K562 (cell line): ENCODE data around the gene INPPL1. TPM values are rescaled to one million over a fixed set of nuclear protein-coding genes. Genes with fewer than 3 reads are reported as not detected.

Source experiments
- ATAC-seq: fragments of 200-7000 bp; cut with Tn5 transposase; 3 replicates; pipeline ENCODE4 v1.9.1; 2020; ENCODE audit warnings: moderate library complexity
- BruUV-seq: library from RNA; stranded (reverse); fragments of 400-500 nt; replicated peaks from 2 replicates; lab custom pipeline; 2021; lab: Mats Ljungman, UMichigan
- CTCF ChIA-PET: fragments of 300-600 bp; formaldehyde crosslinking; extraction: SDS; loops from one replicate; lab custom pipeline; 2021; ENCODE audit warnings: low intra/inter-chr PET ratio; lab: Yijun Ruan, JAX
- POLR2A ChIA-PET: fragments of 300-600, 350-650 bp; sonication (Branson Sonifier 250); formaldehyde crosslinking; extraction: SDS; loops from one replicate; lab custom pipeline; 2021; ENCODE audit warnings: antibody characterized with exemption, inconsistent platforms; lab: Yijun Ruan, JAX
- DNase-seq, 4 experiments: peaks; one replicate each; pipeline versions ENCODE4 v3.0.0 to v3.0.0-alpha.2; 2011 to 2018; ENCODE audit warnings: low spot score in 3 of 4, mixed read lengths in 3 of 4; ENCODE audit errors: extremely low read depth in 1 of 4
- FAIRE-seq: peaks from 2 replicates; lab custom pipeline; 2011; peaks lifted over from hg19 to GRCh38; lab: Jason Lieb, UNC
- H2AFZ ChIP-seq: 2 replicates; pipeline ENCODE4 v1.6.0; 2011; ENCODE audit warnings: low read depth, low read length, control low read depth, inconsistent platforms
- H3K27ac ChIP-seq: fragments of 200-600 bp; 3 replicates; pipeline ENCODE4 v1.8.0; 2011; ENCODE audit warnings: low read depth, mild to moderate bottlenecking, control low read depth, inconsistent platforms, low read length, moderate library complexity, mixed read lengths; ENCODE audit errors: extremely low read depth
- H3K27me3 ChIP-seq, 2 experiments: fragments of 300-600 bp in 1 of 2; 2 replicates in 1 of 2; 3 replicates in 1 of 2; pipeline versions ENCODE4 v1.6.0 to v1.8.0; 2011; ENCODE audit warnings: inconsistent platforms in 2 of 2, low read length in 2 of 2, mild to moderate bottlenecking in 1 of 2, mixed read lengths in 1 of 2, moderate library complexity in 1 of 2; ENCODE audit not compliant: control insufficient read depth in 2 of 2, insufficient read depth in 2 of 2
- H3K36me3 ChIP-seq: fragments of 300-600 bp; 3 replicates; pipeline ENCODE4 v1.8.0; 2011; ENCODE audit warnings: mild to moderate bottlenecking, low read length, inconsistent platforms; ENCODE audit not compliant: control insufficient read depth, insufficient read depth
- H3K4me1 ChIP-seq, 2 experiments: fragments of 200-600 bp in 1 of 2; replicated peaks in 1 of 2; 2 replicates in 1 of 2; 3 replicates in 1 of 2; pipeline versions ENCODE4 v1.5.1 to v1.8.0; 2011; ENCODE audit warnings: inconsistent platforms in 2 of 2, low read length in 2 of 2, mild to moderate bottlenecking in 1 of 2, mixed read lengths in 1 of 2, moderate library complexity in 1 of 2; ENCODE audit not compliant: control insufficient read depth in 2 of 2, insufficient read depth in 2 of 2
- H3K4me2 ChIP-seq: 2 replicates; pipeline ENCODE4 v1.6.1; 2011; ENCODE audit warnings: low read length, control low read depth, inconsistent platforms, mixed read lengths; ENCODE audit not compliant: insufficient read depth
- H3K4me3 ChIP-seq: fragments of 200-600 bp; sonication (generic), shearing (Covaris generic); 2 replicates; pipeline ENCODE4 v1.5.1; 2016; ENCODE audit warnings: control low read depth, inconsistent platforms
- H3K79me2 ChIP-seq: fragments of 200-600 bp; 3 replicates; pipeline ENCODE4 v1.8.0; 2011; ENCODE audit warnings: low read length, inconsistent platforms; ENCODE audit not compliant: control insufficient read depth, insufficient read depth
- H3K9ac ChIP-seq, 2 experiments: 2 replicates each; pipeline versions ENCODE4 v1.6.0 to v1.6.1; 2011; ENCODE audit warnings: low read depth in 2 of 2, low read length in 2 of 2, control low read depth in 1 of 2, inconsistent platforms in 1 of 2, mild to moderate bottlenecking in 1 of 2, mixed read lengths in 1 of 2; ENCODE audit not compliant: insufficient read depth in 1 of 2
- H3K9me1 ChIP-seq: one replicate; pipeline ENCODE4 v1.6.0; 2011; ENCODE audit warnings: inconsistent platforms, mild to moderate bottlenecking, low read length, moderate library complexity; ENCODE audit not compliant: control insufficient read depth, insufficient read depth
- H3K9me3 ChIP-seq: replicated peaks from 2 replicates; pipeline ENCODE4 v1.5.1; 2011; ENCODE audit warnings: low read depth, low read length, inconsistent platforms; ENCODE audit not compliant: control insufficient read depth, insufficient read depth
- H4K20me1 ChIP-seq: replicated peaks from 2 replicates; pipeline ENCODE4 v1.6.1; 2011; ENCODE audit warnings: low read length, inconsistent platforms, mixed read lengths; ENCODE audit not compliant: control insufficient read depth, insufficient read depth
- ARHGAP35 ChIP-seq: fragments of 450-650 bp; IDR thresholded peaks from 2 replicates; pipeline ENCODE4 v1.6.1; 2018; ENCODE audit not compliant: partially characterized antibody
- GATA2 ChIP-seq: sonication (generic); formaldehyde crosslinking; IDR thresholded peaks from 2 replicates; pipeline ENCODE4 v1.4.0; 2020; ENCODE audit warnings: mild to moderate bottlenecking, missing genetic modification reagents
- GMEB1 ChIP-seq: fragments of 250-450 bp; sonication (Bioruptor Pico); IDR thresholded peaks from 2 replicates; pipeline ENCODE4 v1.4.0; 2020; ENCODE audit warnings: mild to moderate bottlenecking
- HMGN3 ChIP-seq: IDR thresholded peaks from 2 replicates; pipeline ENCODE4 v1.6.1; 2011; ENCODE audit warnings: borderline replicate concordance, low read depth, mild to moderate bottlenecking, mixed read lengths, low read length; ENCODE audit not compliant: insufficient read length; ENCODE audit errors: extremely low read depth
- MECOM ChIP-seq: fragments of 250-450 bp; sonication (Bioruptor Pico); IDR thresholded peaks from 2 replicates; pipeline ENCODE4 v1.8.0; 2022; ENCODE audit warnings: inconsistent platforms
- MED1 ChIP-seq: sonication (generic); formaldehyde crosslinking; IDR thresholded peaks from 2 replicates; pipeline ENCODE4 v1.8.1; 2023; ENCODE audit warnings: missing genetic modification reagents, borderline replicate concordance
- SMARCE1 ChIP-seq: fragments of 450-650 bp; IDR thresholded peaks from 2 replicates; pipeline ENCODE4 v1.7.1; 2016; ENCODE audit warnings: mild to moderate bottlenecking
- TBP ChIP-seq: optimal IDR thresholded peaks from 2 replicates; pipeline ENCODE3; 2011; ENCODE audit warnings: low read depth, low read length, improper control_type of control experiment
- TCFL5 ChIP-seq: fragments of 250-450 bp; sonication (Bioruptor Pico); conservative IDR thresholded peaks from 2 replicates; pipeline ENCODE4 v1.6.1; 2021; ENCODE audit warnings: mild to moderate bottlenecking, moderate library complexity, matching md5 sums
- TEAD1 ChIP-seq, 2 experiments: fragments of 450-650 bp in 1 of 2; sonication (generic) in 1 of 2; formaldehyde crosslinking; IDR thresholded peaks; 2 replicates each; pipeline versions ENCODE4 v1.4.0 to v1.8.0; 2020 to 2022; ENCODE audit warnings: mild to moderate bottlenecking in 2 of 2, missing genetic modification reagents in 1 of 2
- ZFP36 ChIP-seq: fragments of 150-350 bp; IDR thresholded peaks from 2 replicates; pipeline ENCODE4 v1.6.1; 2018; ENCODE audit warnings: low read length, low read depth; ENCODE audit not compliant: partially characterized antibody
- ZNF318 ChIP-seq, 2 experiments: fragments of 450-650 bp; IDR thresholded peaks; 2 replicates each; pipeline ENCODE4 v1.6.1; 2016; ENCODE audit warnings: mild to moderate bottlenecking in 2 of 2, borderline replicate concordance in 1 of 2, low read depth in 1 of 2, moderate library complexity in 1 of 2
- ZNF707 ChIP-seq: fragments of 250-450 bp; sonication (Bioruptor Pico); conservative IDR thresholded peaks from 2 replicates; pipeline ENCODE4 v1.8.0; 2022; ENCODE audit warnings: inconsistent platforms, mild to moderate bottlenecking, moderate library complexity
- WGBS: fragments of 100-300 bp; shearing (Covaris generic); methylation state at CpG from one replicate; pipeline ENCODE4 v1.1.6; 2016; ENCODE audit warnings: low coverage, mixed read lengths; ENCODE audit not compliant: insufficient coverage; ENCODE audit errors: missing lambda C conversion rate; 5-methylcytosine and 5-hydroxymethylcytosine counted together
- in situ Hi-C: fragments of 300-500 bp; cut with MboI; formaldehyde crosslinking; loops from 4 replicates; pipeline ENCODE4 v1.15.0; 2018; ENCODE audit warnings: inconsistent platforms, mixed read lengths
- intact Hi-C: fragments of 100-400 bp; cut with micrococcal nuclease; formaldehyde crosslinking; loops from 2 replicates; pipeline ENCODE4 v1.14.2; 2022
- polyA plus RNA-seq, 8 experiments: library from polyadenylated mRNA; depleted of rRNA in 4 of 8; stranded (reverse) in 5 of 8; unstranded in 3 of 8; fragments of >200 nt; fragmentation: Nextera tagmentation in 2 of 8; fragmentation: Illumina TruSeq in 1 of 8; extraction: Ambion mirVana in 2 of 8; extraction: Trizol in 1 of 8; gene quantifications; 2 replicates each; pipeline versions ENCODE4 v1.2.1 to v1.2.3, GENCODE V29; 2011 to 2014; ENCODE audit warnings: inconsistent platforms in 1 of 8, missing spikeins in 1 of 8
- total RNA-seq, 7 experiments: library from RNA; depleted of rRNA in 6 of 7; stranded (reverse); fragments of >200 nt in 6 of 7; fragmentation: Illumina TruSeq in 2 of 7; extraction: Trizol in 2 of 7; gene quantifications; 2 replicates each; pipeline versions ENCODE4 v1.2.1 to v1.2.3, GENCODE V29; 2011 to 2021; ENCODE audit warnings: low replicate concordance in 1 of 7

The INPPL1 gene
- total and polyA plus RNA-seq, 9 of the 15 experiments (the other 6 are each of a cell fraction or from before 2014, with no cell fraction given): 0.55 to 137 (median 61.6) TPM

GRCh38 chr11:72251614-72252013 lies 27.0 kb downstream of the INPPL1 start:
- DNase-seq (no peak), FAIRE-seq (no peak), ATAC-seq (no peak)
- TF ChIP-seq TCFL5 (CRISPR knock-in tag): no peak
- TF ChIP-seq ZFP36: no peak
- no peak for TF ChIP-seq ZNF707
- TF ChIP-seq HMGN3: no peak
- TF ChIP-seq ARHGAP35: no peak
- TF ChIP-seq GMEB1 (CRISPR knock-in tag): no peak
- no peak for TF ChIP-seq MED1 (CRISPR knock-in tag)
- no peak for TF ChIP-seq TBP
- no peak for TF ChIP-seq SMARCE1
- TF ChIP-seq MECOM (CRISPR knock-in tag): no peak
- no peak for TF ChIP-seq GATA2 (CRISPR knock-in tag)
- no peak for TF ChIP-seq TEAD1 (CRISPR knock-in tag; IDR thresholded peaks at IDR 0.05)
- no peak for TF ChIP-seq ZNF318 (IDR thresholded peaks at IDR 0.05; ENCODE audit: borderline replicate concordance in 1 of 2, low read depth in 1 of 2)
- intact Hi-C loops (no loop called here), in situ Hi-C loops (no loop called here)
- Histone ChIP-seq H3K4me2 (no peak overlapping the region), H3K9me3 (0 out of 2 replicates have a peak, but pooled peaks cover 4% of the 10 kb centered on the region), H3K4me1 (peaks cover 0 to 5% of the 10 kb centered on the region in 2 experiments; a peak in 1 of 5 replicates), H3K27me3 (peaks cover 15 to 57% of the 10 kb centered on the region in 2 experiments; a peak in 4 of 5 replicates), H4K20me1 (no peaks in the 10 kb centered on the region; the same call in 1 of the 2 replicates), H3K27ac (no peak overlapping the region), H3K9ac (no peak overlapping the region), H3K9me1 (no peaks in the 10 kb centered on the region), H3K4me3 (no peak overlapping the region), H3K36me3 (no peaks in the 10 kb centered on the region), H3K79me2 (no peaks in the 10 kb centered on the region), H2AFZ (no peak overlapping the region)
- ChIA-PET POLR2A (interaction anchor here (0.8 to 1.4 kb wide), 2 partner anchors 25 to 29 kb away, joined by 3 to 5 read pairs; no protein-coding TSS in a partner anchor), CTCF (no interaction called here)
- no TSS peak for BruUV-seq
- 1% methylated on average over 5 of the region's 5 CpGs for WGBS
